NCI-H460 (cell line): ENCODE measurements around the gene CLDN8. TPM values are rescaled to one million over a fixed set of nuclear protein-coding genes. Genes with fewer than 3 reads are reported as not detected.

Source experiments
- DNase-seq: peaks from one replicate; pipeline ENCODE4 v3.0.0-alpha.2; 2016; ENCODE audit warnings: low read depth; ENCODE audit errors: extremely low read depth
- total RNA-seq: library from RNA; depleted of rRNA; stranded (reverse); fragments of >200 nt; shearing (Covaris generic); gene quantifications from 2 replicates; pipeline ENCODE4 v1.2.3, GENCODE V29; 2014; rRNA removed

CLDN8 gene
- total RNA-seq, 1 experiment from 2014 or later = not detected

DNA sequence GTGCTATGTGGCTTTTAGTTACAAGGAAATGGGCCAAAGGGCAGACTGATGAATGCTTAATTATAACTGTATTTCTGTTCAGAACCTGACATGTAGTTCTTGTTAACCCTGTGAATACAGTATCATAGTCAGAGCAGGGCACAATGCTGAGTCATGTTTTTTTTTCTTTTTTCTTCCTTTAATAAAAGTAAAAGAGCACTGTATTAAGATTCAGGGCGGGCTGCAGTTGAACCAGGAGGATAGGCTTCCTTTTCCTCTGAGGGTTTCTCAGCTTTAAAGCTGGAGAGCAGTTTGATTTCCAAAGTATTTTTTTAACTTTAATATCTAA lies 8.7 kb downstream of the CLDN8 start:
- DNase-seq = no peak

DNA sequence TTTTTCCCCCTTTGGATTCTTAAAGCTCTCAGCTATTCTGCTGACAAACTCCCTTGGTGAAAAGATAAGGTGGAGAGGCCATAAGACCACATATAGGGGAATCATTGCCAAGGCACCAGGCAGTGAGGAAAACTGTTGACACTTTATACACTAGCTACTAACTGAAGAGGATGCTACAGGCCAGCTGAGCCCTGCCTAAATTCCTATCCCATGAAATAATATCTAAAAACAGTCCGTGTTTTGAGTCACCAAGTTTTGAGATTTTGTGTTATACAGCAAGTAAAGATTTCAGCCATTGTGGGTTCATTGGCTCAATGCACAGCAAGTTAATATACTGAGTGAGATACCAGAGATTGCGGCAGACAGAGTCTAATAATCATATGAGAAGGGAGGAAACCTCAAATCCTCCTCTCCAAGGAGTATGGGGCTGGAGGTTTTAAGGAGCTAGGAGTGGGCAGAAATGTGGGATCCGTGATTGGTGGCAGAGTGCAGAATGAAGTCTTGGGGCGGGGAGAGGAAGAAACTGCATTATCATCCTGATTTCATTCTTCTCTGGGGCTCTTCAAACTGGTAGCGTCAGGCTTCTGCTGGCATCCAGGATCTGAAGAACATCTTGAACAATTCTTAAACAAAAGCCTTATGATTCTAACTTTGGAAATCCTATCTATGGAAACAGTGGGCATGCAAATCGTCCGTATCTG lies 9.2 kb downstream of the CLDN8 start:
- DNase-seq = peak; percentile 88

DNA sequence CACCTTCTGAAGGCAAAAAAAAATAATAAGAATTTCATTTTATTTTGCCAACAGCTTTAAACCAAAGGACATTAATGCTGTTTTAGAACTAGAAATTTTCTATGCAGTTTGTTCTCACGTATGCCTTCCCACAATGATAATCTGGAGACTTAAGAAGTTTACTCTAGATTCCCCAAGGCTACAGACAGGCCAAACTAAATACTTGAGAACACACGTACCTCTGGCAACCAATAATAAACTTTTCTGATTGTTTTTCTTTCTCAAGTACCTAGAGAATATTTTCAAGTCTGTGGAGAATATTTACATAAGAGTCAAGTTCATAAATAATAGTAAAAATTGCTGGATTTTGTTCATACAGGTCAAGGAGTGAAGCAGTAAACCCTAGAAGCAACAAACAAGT lies 15.9 kb downstream of the CLDN8 start:
- no peak for DNase-seq

DNA sequence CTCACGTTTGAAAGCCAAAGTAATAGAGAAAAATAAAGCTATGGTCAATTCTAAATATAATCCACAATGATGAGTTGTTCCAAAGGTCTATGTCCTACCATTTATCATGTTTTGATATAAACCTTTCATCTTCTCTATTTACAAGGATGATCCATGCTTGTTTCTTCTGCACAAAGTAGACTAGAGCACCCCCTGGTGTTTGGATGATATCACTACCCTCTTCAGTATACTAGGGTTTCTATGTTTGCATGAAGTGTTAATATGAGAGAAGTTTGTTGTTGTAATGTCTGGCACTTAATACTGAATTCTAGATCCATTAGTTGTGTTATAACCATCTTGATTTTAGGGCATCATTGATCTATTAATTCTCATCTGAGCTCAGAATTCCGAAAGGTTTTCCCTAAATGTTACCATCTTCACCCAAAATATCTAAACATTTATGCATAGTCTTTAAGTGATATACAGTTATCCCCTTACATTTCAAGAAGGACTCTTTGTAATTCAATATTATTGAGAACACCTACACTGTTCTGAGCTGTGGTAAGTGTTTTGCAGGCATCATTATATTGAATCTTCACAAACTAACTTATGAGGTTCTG lies 21.1 kb downstream of the CLDN8 start:
- peak; percentile 36 for DNase-seq

GRCh38 chr21:30193201-30193600 lies 22.7 kb downstream of the CLDN8 start:
- DNase-seq = no peak

DNA sequence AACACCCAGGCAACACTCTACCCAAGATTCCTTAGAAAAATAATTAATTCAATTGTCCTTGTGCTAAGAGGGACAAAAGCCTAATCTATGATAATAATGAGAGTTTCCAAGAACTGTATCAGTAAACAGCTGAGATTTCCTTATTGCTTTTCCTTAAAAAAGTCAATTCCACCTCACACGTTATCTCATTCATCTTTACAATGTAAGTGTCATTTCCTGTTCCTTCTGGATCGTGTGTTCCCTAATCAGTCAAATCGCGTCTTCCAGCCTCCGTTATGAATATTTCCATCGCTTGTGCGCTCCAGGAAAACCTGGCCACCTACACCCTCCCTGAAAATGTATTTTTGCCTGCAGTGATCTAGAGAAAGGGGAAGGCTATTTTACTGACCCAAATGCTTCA lies 25.3 kb downstream of the CLDN8 start:
- DNase-seq = no peak

DNA sequence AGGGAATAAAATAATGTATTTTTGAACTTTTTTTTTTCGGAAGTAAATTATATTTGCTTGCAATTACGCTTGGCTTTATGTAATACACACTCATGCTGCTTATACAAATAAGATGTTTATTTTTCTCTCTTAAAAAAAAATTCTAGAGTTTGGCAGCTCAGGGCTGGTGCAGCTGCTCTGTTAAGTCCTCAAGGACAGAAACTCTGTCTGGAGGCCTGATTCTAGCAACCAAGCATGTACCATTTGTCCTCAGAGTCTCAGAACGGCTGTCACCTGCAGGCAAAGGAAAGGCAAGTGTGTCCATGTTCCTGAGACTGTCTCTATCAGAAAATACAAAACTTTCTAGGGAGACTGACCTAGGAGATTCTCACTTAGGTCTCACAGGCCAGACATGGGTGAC lies 26.1 kb downstream of the CLDN8 start:
- DNase-seq = no peak

- DNase-seq = no peak
These were observed 29.7 kb downstream of the CLDN8 start for GRCh38 chr21:30186242-30186641.

- no peak for DNase-seq
These were observed 47.8 kb downstream of the CLDN8 start for GRCh38 chr21:30168086-30168485.

GRCh38 chr21:30166705-30167104 lies 49.2 kb downstream of the CLDN8 start, which contains the start of gene CLDN17:
CLDN17 (minus strand) TSS chr21:30166805; CDS start chr21:30166617, 188 bp downstream.
- DNase-seq = no peak

- DNase-seq = no peak
These were observed 49.7 kb downstream of the CLDN8 start for GRCh38 chr21:30166171-30166570.

- DNase-seq = no peak
These were observed 51.1 kb downstream of the CLDN8 start for GRCh38 chr21:30164796-30165195.

Other genes with a start within 250 kb of the CLDN8 start
- not detected in 2 replicates for gene CLDN17, start 49.3 kb downstream of the CLDN8 start, total RNA-seq
- not detected in 2 replicates for gene KRTAP24-1, start 66.9 kb upstream of the CLDN8 start, total RNA-seq
- not detected in 2 replicates for gene KRTAP25-1, start 73.4 kb upstream of the CLDN8 start, total RNA-seq
- not detected in 2 replicates for gene KRTAP26-1, start 104.2 kb upstream of the CLDN8 start, total RNA-seq
- gene KRTAP27-1, start 121.6 kb upstream of the CLDN8 start, total RNA-seq = not detected in 2 replicates
- not detected in 2 replicates for gene KRTAP23-1, start 132.5 kb upstream of the CLDN8 start, total RNA-seq
- not detected in 2 replicates for gene KRTAP13-2, start 156.2 kb upstream of the CLDN8 start, total RNA-seq
- not detected in 2 replicates for gene KRTAP13-1, start 179.9 kb upstream of the CLDN8 start, total RNA-seq
- gene KRTAP13-3, start 209.8 kb upstream of the CLDN8 start, total RNA-seq = not detected in 2 replicates
- not detected in 2 replicates for gene KRTAP13-4, start 214.1 kb upstream of the CLDN8 start, total RNA-seq
- not detected in 2 replicates for gene KRTAP15-1, start 224.2 kb upstream of the CLDN8 start, total RNA-seq